Upper lobe of left lung (tissue), 4 donors: ENCODE results near the gene TXN2.

ENCODE experiments used
- EP300 ChIP-seq, 4 donors: sonication (generic); formaldehyde crosslinking; IDR thresholded peaks; one replicate each; pipeline ENCODE4 v1.5.1; 2017; ENCODE audit warnings: antibody characterized with exemption in 4 of 4, control low read depth in 2 of 4
- POLR2A ChIP-seq, 4 donors: fragments of 450-650 bp; IDR thresholded peaks; one replicate each; pipeline ENCODE4 v1.5.1; 2016 to 2017; ENCODE audit warnings: antibody characterized with exemption in 4 of 4, mild to moderate bottlenecking in 2 of 4
- TF ChIP-seq, protein P1 (sequence below), 6 experiments: fragments of 450-650 bp in 4 of 6; fragments of 200-600 bp in 2 of 6; sonication (generic) in 2 of 6; IDR thresholded peaks; one replicate each; pipeline ENCODE4 v1.5.1; 2016 to 2019; ENCODE audit warnings: antibody characterized with exemption in 6 of 6

DNA sequence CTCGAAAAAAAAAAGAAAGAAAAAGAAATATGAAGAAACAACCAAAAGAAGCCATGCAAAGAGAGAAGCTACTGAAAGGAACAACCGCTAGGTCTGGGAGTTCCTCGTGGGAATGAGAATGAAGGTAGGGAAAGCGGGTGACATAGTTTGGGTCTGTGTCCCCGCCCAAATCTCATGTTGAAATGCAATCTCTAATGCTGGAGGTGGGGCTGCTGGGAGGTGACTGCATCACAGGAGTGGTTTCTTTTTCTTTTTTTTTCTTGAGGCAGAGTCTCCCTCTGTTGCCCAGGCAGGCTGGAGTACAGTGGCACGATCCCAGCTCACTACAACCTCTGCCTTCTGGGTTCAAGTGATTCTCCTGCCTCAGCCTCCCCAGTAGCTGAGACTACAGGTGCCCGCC lies 9.7 kb upstream of the TXN2 start:
- TF ChIP-seq, protein P1, sequence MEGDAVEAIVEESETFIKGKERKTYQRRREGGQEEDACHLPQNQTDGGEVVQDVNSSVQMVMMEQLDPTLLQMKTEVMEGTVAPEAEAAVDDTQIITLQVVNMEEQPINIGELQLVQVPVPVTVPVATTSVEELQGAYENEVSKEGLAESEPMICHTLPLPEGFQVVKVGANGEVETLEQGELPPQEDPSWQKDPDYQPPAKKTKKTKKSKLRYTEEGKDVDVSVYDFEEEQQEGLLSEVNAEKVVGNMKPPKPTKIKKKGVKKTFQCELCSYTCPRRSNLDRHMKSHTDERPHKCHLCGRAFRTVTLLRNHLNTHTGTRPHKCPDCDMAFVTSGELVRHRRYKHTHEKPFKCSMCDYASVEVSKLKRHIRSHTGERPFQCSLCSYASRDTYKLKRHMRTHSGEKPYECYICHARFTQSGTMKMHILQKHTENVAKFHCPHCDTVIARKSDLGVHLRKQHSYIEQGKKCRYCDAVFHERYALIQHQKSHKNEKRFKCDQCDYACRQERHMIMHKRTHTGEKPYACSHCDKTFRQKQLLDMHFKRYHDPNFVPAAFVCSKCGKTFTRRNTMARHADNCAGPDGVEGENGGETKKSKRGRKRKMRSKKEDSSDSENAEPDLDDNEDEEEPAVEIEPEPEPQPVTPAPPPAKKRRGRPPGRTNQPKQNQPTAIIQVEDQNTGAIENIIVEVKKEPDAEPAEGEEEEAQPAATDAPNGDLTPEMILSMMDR (IDR thresholded peaks at IDR 0.05) = no peak
- no peak for TF ChIP-seq POLR2A (IDR thresholded peaks at IDR 0.05)
- no peak for TF ChIP-seq EP300 (IDR thresholded peaks at IDR 0.05)
